A673 (cell line): ENCODE data around the gene SLC12A6.

Experiments used
- EZH2 ChIP-seq: fragments of 200-600 bp; sonication (generic); IDR thresholded peaks from 2 replicates; pipeline ENCODE4 v1.6.1; 2017; ENCODE audit warnings: borderline replicate concordance, low read depth, mild to moderate bottlenecking, mixed read lengths, antibody characterized with exemption, low read length; ENCODE audit not compliant: poor library complexity, severe bottlenecking
- TF ChIP-seq, protein P1 (sequence below): fragments of 300-800, 200-600 bp; sonication (generic); conservative IDR thresholded peaks from 2 replicates; pipeline ENCODE4 v1.5.1; 2017; ENCODE audit warnings: low read depth, mild to moderate bottlenecking, antibody characterized with exemption, low read length, moderate library complexity, mixed read lengths

DNA sequence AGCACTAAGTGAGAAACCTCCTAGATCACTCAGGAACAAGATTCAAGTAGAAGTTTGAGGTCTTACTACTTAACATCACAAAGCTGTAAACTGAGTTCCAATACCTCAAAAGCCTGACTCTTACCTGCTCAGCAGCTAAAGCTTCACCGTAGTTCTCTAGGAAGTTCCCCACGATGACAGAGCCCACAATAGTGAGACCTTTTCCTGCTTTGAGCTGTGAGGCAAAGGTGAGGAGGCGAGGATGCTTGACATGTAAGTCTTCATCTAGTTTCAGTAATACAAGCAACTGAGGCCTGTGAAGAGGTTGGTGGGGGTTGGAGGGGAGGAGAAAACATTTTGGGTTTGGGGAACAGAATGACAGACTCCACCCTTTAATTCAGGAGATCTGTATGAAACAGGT is 97.0 kb downstream of the SLC12A6 start:
- no peak for TF ChIP-seq EZH2
- TF ChIP-seq, protein P1, sequence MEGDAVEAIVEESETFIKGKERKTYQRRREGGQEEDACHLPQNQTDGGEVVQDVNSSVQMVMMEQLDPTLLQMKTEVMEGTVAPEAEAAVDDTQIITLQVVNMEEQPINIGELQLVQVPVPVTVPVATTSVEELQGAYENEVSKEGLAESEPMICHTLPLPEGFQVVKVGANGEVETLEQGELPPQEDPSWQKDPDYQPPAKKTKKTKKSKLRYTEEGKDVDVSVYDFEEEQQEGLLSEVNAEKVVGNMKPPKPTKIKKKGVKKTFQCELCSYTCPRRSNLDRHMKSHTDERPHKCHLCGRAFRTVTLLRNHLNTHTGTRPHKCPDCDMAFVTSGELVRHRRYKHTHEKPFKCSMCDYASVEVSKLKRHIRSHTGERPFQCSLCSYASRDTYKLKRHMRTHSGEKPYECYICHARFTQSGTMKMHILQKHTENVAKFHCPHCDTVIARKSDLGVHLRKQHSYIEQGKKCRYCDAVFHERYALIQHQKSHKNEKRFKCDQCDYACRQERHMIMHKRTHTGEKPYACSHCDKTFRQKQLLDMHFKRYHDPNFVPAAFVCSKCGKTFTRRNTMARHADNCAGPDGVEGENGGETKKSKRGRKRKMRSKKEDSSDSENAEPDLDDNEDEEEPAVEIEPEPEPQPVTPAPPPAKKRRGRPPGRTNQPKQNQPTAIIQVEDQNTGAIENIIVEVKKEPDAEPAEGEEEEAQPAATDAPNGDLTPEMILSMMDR, result no peak
